GM19397 (cell line): ENCODE data around the gene EDEM1.

Source experiments
- ATAC-seq: cut with Tn5 transposase; IDR thresholded peaks from one replicate; pipeline ENCODE4 v1.9.1; 2021; ENCODE audit warnings: mild to moderate bottlenecking, moderate library complexity; ENCODE audit not compliant: unreplicated experiment

EDEM1 gene

DNA sequence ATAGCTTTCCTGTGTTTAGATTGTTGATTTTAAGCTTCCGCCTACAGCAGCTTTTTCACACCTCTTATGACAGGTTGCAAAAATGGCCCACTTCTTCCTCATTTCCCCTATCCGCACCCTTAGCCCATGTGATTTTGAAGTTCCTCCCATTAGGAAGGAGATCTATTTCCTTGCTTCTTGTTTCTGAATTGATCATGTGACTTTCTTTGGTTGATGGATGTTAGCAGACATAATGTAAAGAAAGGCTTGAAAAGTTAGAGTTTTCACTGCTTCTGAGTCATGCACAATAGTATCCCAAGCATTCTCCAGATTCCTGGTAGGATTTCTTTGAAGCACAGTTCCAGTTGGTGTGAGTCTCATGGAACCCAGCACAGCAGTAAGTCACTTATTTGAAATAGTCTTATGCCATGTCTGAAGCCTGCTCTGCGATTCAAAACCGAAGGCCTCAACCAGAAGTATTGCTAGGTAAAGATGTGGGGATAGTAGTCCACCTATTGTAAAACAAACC is 76.6 kb downstream of the EDEM1 start:
- no peak for ATAC-seq

DNA sequence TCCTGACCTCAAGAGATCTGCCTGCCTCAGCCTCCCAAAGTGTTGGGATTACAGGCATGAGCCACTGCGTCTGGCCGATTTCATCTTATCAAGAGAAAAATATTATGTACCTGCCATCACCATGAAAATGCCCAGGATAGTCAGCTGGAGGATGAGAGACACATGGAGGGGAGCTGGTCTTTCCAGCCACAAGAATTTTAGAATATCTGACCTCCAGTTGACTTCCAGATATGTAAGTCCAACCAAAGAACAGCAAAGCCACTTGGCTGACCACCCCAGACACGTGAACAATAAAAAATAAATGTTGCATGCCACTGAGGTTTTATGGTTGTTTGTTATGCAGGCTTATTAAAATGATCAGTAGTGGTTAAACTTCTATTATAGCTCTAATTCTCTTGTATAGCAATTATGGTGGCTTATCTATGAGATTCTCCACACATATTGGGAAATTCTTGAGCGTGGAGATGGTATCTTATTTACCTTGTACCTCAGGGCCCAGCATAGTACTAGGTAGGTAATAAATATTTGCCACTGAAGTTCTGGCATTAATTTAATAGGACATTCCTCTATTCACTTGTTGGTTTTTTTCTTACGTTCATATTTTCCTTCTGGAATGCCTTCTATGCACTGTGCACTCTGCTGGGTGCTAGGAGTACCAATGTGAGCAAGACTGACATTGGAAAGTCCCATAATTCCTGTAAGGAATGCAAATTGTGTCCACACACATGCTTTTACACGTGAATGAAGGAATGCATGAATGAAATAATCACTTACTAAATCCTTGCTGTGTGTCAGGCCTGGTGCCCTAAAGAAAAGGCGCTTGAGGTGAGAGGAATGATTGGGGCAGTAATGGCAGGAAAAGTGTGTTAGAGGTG is 77.6 kb downstream of the EDEM1 start:
- no peak for ATAC-seq

DNA sequence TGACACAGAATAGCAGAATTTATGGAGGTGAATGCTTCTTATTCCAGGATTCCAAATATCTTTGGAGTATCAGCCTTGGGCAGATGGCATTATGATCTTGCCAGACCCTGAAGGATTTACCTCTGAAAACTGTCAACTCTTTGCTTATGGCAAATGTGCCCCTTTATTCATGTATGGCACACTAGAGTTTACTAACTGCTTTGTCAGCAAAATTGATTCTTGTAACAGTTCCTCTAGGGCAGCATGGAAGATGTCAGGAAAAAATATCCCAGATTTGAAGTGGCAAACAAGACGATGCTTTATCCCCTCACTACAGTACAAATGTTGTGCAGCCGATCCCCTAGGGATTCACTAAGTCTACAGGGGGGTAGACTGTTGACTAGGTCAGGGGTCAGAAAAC is 79.7 kb downstream of the EDEM1 start:
- no peak for ATAC-seq

DNA sequence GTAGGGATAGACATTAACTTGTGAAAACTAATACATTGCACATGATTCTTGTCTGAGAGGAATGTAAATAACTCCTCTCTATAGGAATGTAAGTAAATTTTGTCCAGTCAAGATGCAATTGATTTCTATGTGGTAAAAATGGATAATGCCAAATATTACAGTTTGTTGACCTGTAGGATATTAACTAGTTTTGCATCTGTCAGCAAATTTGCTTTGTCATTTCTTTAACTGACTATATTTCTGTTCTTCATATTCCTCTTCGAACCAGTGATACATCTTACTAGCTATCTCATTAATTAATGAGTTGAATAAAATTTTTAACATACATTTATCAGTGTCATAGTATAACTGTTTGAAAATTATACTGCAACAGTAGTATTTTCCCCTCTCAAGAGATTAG is 80.4 kb downstream of the EDEM1 start:
- ATAC-seq = no peak
